ENCODE results near the gene IP6K1. TPM values are rescaled to one million over a fixed set of nuclear protein-coding genes. Genes with fewer than 3 reads are reported as not detected.

IP6K1 gene
- total RNA-seq, 1 donor from 2014 or later: 37.5 TPM

GRCh38 chr3:49707113-49707480 is 79.2 kb downstream of the IP6K1 start:
- intact Hi-C loops (cut with DNase I): no loop called here
- Histone ChIP-seq H3K27ac (no peak overlapping the region), H3K36me3 (peaks cover 53% of the 10 kb centered on the region), H3K4me1 (peaks cover 8% of the 10 kb centered on the region), H3K27me3 (ENCODE audit: low read depth) (no peaks in the 10 kb centered on the region), H3K9me3 (no peaks in the 10 kb centered on the region), H3K4me3 (no peak overlapping the region)
- DNase-seq: no peak
- no peak for TF ChIP-seq CTCF (IDR thresholded peaks at IDR 0.05)
- no peak for ATAC-seq

GRCh38 chr3:49706456-49707112 is 79.8 kb downstream of the IP6K1 start:
- Histone ChIP-seq H3K4me1 (peaks cover 8% of the 10 kb centered on the region), H3K27ac (no peak overlapping the region), H3K36me3 (peaks cover 58% of the 10 kb centered on the region), H3K9me3 (no peaks in the 10 kb centered on the region), H3K27me3 (ENCODE audit: low read depth) (no peaks in the 10 kb centered on the region), H3K4me3 (no peak overlapping the region)
- intact Hi-C loops (cut with DNase I): no loop called here
- TF ChIP-seq CTCF (IDR thresholded peaks at IDR 0.05): no peak
- ATAC-seq: no peak
- DNase-seq: no peak

- Histone ChIP-seq H3K36me3 (peaks cover 61% of the 10 kb centered on the region), H3K4me1 (peaks cover 8% of the 10 kb centered on the region), H3K27ac (no peak overlapping the region), H3K9me3 (no peaks in the 10 kb centered on the region), H3K27me3 (ENCODE audit: low read depth) (no peaks in the 10 kb centered on the region), H3K4me3 (no peak overlapping the region)
- DNase-seq (no peak), ATAC-seq (no peak)
- no peak for TF ChIP-seq CTCF (IDR thresholded peaks at IDR 0.05)
- intact Hi-C loops (cut with DNase I): no loop called here
These were observed 80.9 kb downstream of the IP6K1 start for GRCh38 chr3:49705390-49705960.

- ATAC-seq (no peak), DNase-seq (no peak)
- intact Hi-C loops (cut with DNase I): no loop called here
- Histone ChIP-seq H3K9me3 (no peaks in the 10 kb centered on the region), H3K27ac (no peak overlapping the region), H3K27me3 (ENCODE audit: low read depth) (no peaks in the 10 kb centered on the region), H3K36me3 (peaks cover 70% of the 10 kb centered on the region), H3K4me1 (peaks cover 8% of the 10 kb centered on the region), H3K4me3 (no peak overlapping the region)
- no peak for TF ChIP-seq CTCF (IDR thresholded peaks at IDR 0.05)
These were observed 81.7 kb downstream of the IP6K1 start for GRCh38 chr3:49704629-49705028.

GRCh38 chr3:49703956-49704355 is 82.4 kb downstream of the IP6K1 start:
- no peak overlapping the region for H3K27ac ChIP-seq
- TF ChIP-seq CTCF (IDR thresholded peaks at IDR 0.05): no peak
- no peak for ATAC-seq
- H3K4me3 ChIP-seq: no peak overlapping the region
- peaks cover 8% of the 10 kb centered on the region for H3K4me1 ChIP-seq
- H3K27me3 ChIP-seq (ENCODE audit: low read depth): no peaks in the 10 kb centered on the region
- peaks cover 74% of the 10 kb centered on the region for H3K36me3 ChIP-seq
- DNase-seq: no peak
- no peaks in the 10 kb centered on the region for H3K9me3 ChIP-seq
- intact Hi-C loops (cut with DNase I): no loop called here

All from lower lobe of right lung (tissue), 2 donors.